SH-SY5Y (cell line): ENCODE measurements around the gene TBC1D22A.

Experiments
- GATA2 ChIP-seq: IDR thresholded peaks from 2 replicates; pipeline ENCODE4 v1.6.1; 2011; ENCODE audit warnings: mild to moderate bottlenecking, low read depth, low read length
- GATA3 ChIP-seq: IDR thresholded peaks from 2 replicates; pipeline ENCODE4 v1.6.1; 2011; ENCODE audit warnings: low read depth, mild to moderate bottlenecking, low read length, moderate library complexity

Gene TBC1D22A

GRCh38 chr22:46876357-46876934, 114.0 kb downstream of the TBC1D22A start:
- TF ChIP-seq GATA3 (no peak), GATA2 (no peak)

DNA sequence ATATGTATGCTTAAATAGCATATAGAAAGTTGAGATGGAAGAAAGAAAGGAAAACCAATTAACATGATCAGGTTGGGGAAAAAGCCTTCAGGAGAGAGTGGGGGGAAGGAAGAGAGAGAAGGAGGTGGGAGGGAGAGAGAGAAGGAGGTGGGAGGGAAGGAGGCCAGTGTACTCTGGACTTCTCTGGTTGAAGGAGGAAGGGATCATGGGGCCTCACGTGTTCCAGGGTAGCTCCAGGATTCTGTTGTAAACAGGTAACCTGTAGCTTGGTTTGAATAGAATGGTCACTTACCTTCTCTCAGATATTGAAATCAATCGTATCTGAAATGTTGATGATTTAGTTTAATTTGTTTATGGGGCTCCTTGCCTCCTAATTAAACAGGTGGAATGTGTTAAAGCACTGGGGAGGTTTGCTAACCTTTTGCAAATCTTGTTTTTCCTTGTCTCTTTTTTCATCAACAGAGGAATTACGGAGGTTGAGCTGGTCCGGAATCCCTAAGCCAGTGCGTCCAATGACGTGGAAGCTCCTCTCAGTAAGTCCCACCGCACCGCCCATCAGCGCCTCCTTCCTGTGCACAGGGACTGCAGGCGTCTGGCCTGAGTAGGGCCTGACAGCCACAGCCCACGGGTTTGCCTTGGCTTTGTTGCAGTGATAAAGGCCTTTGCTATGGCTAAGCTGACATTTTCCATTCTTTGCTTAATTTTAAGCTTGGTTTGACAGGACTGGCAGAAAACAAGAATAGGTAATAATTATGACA, 115.9 kb downstream of the TBC1D22A start:
- TF ChIP-seq GATA3, result no peak
- no peak for TF ChIP-seq GATA2

DNA sequence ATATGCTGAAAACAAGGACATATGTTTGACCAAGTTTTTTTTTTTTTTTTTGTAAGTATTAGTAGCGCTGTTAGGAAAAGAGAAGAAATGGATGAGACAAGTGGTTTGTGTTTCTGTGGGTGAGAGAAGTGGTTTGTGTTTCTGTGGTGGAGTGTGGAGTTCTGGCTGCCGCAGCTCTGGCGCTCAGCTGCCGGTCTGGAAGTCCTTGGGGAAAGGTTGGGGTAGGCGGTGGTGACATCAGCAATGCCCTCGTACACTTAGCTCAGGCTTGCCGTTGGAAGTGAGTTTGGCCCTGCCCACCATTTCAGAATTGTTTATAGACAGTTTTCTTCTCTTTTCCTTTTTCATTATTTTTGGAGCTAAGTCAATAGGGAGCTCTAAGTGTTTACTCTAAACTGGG, 116.6 kb downstream of the TBC1D22A start:
- TF ChIP-seq GATA3 (no peak), GATA2 (no peak)

DNA sequence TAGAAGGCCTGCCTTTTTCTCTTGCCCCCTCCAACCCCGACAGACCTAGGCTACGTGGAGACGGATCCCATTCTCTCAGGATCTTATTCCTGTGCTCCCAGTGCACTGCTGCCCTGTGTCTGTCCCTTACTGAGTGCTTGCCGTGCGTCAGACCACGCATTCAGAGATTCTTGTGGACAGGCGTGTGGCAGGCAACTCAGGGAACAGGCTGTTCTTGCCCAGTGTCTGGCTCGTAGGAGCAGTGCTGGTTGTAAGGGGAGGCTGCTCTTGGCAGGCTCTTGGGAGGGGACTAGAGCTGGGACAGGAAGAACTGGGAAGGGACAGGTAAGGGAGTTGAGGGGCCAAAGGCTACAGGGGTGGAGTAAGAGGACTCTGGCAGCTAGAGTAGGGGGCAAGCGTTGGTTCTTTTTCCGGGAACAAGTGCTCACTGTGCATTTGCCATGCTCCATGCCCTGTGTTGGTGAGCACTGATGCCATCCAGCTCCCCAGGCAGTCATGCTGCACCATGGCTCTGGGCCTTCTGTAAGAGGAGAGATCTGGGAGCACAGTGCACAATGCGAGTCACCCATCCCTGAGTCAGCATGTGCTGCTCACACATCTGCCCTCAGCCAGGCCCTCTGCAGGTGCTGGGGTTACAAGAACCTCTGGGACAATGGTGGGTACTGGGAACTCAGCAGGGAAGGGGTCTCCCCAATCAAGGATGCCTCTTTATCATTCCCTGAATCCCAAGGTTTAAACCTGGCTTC, 119.1 kb downstream of the TBC1D22A start:
- TF ChIP-seq GATA2, result no peak
- TF ChIP-seq GATA3, result no peak

GRCh38 chr22:46883092-46883910, 120.9 kb downstream of the TBC1D22A start:
- TF ChIP-seq GATA2, result no peak
- TF ChIP-seq GATA3, result no peak

- TF ChIP-seq GATA2, result no peak
- TF ChIP-seq GATA3, result no peak
These were observed 121.9 kb downstream of the TBC1D22A start for GRCh38 chr22:46884365-46884764.

- no peak for TF ChIP-seq GATA2
- no peak for TF ChIP-seq GATA3
These were observed 125.5 kb downstream of the TBC1D22A start for GRCh38 chr22:46887978-46888377.

GRCh38 chr22:46890819-46891218, 128.4 kb downstream of the TBC1D22A start:
- TF ChIP-seq GATA2 (no peak), GATA3 (no peak)

- TF ChIP-seq GATA3, result peak; percentile 55
- peak; percentile 77 for TF ChIP-seq GATA2
These were observed 129.0 kb downstream of the TBC1D22A start for GRCh38 chr22:46891382-46891951.

GRCh38 chr22:46892866-46893265, 130.4 kb downstream of the TBC1D22A start:
- TF ChIP-seq GATA2, result no peak
- TF ChIP-seq GATA3, result no peak

DNA sequence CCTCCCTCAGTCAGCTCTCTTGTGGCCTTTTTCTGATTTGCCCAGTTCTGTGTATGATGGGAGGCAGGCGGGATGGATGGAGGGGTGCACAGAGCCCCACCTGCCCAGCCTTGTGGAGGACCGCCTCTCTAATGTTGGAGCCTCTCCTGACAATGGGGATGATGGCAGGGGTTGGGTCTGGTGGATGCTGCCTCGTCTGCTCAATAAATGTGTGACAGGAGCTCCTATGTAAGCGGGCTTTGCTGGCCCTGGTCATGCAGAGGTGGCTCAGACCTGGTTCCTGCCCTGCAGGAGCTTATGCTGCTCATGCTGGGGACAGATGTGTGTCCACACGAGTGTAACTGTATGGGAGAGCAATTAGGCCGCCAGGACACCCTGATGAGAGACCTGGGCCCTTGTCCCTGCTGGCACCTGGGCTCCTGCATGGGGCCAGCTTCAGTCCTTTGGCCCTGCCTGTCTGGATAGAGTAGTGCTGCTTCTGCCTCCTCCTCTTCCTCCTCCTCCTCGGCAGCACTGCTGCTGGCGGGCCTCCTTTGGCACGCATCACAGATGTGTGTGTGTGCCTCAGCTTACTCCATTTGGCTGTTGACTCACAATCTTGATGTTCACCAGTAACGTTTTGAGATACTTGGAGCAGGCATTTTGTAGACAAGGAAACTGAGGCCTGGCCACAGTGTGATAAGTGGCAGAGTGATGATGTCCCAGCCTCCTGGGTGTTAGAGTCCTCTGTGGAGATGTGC, 131.0 kb downstream of the TBC1D22A start:
- no peak for TF ChIP-seq GATA2
- no peak for TF ChIP-seq GATA3

DNA sequence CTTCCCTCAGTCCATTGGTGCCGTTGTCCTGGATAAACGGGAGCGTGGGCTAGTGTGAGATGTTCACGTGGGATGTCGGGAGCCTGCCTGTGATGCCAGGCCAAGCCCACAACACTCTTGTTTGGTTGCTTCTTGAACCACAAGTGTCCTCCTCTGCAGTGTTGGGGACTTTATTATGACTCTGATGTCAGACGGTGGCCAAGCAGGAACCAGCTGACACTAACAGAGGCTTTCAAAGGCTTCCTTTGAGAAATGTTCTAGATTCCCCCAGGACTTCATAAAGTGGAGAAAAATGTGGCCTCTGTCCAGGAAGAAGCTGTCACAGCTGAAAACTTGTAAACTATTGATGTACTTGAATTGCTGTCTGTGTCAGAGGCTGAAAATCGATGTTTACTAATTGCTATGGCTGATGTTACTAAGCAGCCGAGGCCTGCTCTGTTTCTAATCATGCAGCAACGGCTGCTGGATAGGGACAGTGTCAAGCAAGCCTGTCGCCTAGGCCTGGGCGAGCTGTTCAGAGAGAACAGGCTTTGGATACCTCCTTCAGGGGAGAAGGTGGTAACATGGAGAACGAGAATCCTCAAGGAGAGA, 131.7 kb downstream of the TBC1D22A start:
- no peak for TF ChIP-seq GATA3
- TF ChIP-seq GATA2, result no peak

DNA sequence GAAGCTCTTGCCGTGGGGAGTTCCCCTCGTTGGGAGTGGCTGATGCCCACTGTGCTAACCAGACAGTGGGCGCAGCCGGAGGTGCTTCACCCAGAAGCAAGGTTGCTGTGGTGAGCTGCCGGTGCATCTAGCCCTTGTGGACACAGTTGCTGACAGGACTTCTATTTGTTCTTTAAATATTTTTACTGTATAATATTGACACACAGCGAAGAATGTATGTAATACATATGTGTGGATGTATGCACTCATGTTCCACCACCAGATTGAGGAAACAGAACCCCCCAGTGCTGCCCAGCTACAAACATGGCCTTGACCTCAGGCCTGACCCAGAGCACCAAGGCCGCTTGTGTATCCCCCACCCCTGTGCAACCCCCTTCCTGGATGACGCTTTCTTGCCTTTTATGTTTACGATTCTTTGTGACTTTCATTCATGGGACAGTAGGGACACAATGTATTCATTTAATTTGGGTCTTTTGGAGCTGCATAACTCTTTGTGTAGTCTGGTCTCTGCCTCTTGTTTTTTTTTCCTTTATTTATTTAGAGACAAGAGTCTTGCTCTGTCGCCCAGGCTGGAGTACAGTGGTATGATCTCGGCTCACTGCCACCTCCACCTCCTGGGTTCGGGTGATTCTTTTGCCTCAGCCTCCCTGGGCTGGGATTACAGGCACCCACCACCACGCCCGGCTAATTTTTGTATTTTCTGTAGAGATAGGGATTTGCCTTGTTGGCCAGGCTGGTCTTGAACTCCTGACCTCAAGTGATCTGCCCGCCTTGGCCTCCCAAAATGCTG, 132.6 kb downstream of the TBC1D22A start:
- no peak for TF ChIP-seq GATA2
- TF ChIP-seq GATA3, result no peak
